Brain microvascular endothelial cell (primary cell): Measurements from ENCODE around the gene PLEKHG5.
A peak's percentile ranks its signal among the peaks of the same experiment; 100 is the strongest.

Experiments
- DNase-seq: peaks from one replicate; pipeline ENCODE4 v3.0.0-alpha.2; 2020
- H3K27ac ChIP-seq: fragments of 250-450 bp; sonication (Bioruptor Pico); 2 replicates; pipeline ENCODE4 v1.5.1; 2020; ENCODE audit warnings: mild to moderate bottlenecking, moderate library complexity
- H3K27me3 ChIP-seq: fragments of 250-450 bp; sonication (Bioruptor Pico); replicated peaks from 2 replicates; pipeline ENCODE4 v1.5.1; 2020; ENCODE audit warnings: mild to moderate bottlenecking
- H3K36me3 ChIP-seq: fragments of 250-450 bp; sonication (Bioruptor Pico); replicated peaks from 2 replicates; pipeline ENCODE4 v1.5.1; 2020; ENCODE audit warnings: mild to moderate bottlenecking
- H3K4me3 ChIP-seq: 2 replicates; pipeline ENCODE4 v1.5.1; 2011; ENCODE audit warnings: low read depth, mild to moderate bottlenecking, control low read depth, low read length, moderate library complexity
- CTCF ChIP-seq: IDR thresholded peaks from 2 replicates; pipeline ENCODE4 v1.5.1; 2011; ENCODE audit warnings: low read depth, mild to moderate bottlenecking, moderate library complexity, low read length, control low read depth, inconsistent platforms; ENCODE audit errors: missing control alignments
- in situ Hi-C: cut with HindIII; loops from 2 replicates; pipeline ENCODE4 v1.10.0; 2017; ENCODE audit warnings: low sequenced_read_pairs, low pct_ligation_motif_present

PLEKHG5 gene

GRCh38 chr1:6473156-6473555, 18.3 kb downstream of the PLEKHG5 start:
- Histone ChIP-seq H3K4me3 (no peak overlapping the region), H3K27me3 (no peaks in the 10 kb centered on the region), H3K27ac (no peak overlapping the region), H3K36me3 (peaks cover 39% of the 10 kb centered on the region)
- DNase-seq: no peak
- in situ Hi-C loops: no loop called here
- TF ChIP-seq CTCF: no peak

- no peak for DNase-seq
- H3K27ac ChIP-seq: no peak overlapping the region
- H3K27me3 ChIP-seq: no peaks in the 10 kb centered on the region
- no peak overlapping the region for H3K4me3 ChIP-seq
- in situ Hi-C loops: no loop called here
- peak; percentile 54 for TF ChIP-seq CTCF
- H3K36me3 ChIP-seq: peaks cover 41% of the 10 kb centered on the region
These were observed 19.1 kb downstream of the PLEKHG5 start for GRCh38 chr1:6472391-6472790.

DNA sequence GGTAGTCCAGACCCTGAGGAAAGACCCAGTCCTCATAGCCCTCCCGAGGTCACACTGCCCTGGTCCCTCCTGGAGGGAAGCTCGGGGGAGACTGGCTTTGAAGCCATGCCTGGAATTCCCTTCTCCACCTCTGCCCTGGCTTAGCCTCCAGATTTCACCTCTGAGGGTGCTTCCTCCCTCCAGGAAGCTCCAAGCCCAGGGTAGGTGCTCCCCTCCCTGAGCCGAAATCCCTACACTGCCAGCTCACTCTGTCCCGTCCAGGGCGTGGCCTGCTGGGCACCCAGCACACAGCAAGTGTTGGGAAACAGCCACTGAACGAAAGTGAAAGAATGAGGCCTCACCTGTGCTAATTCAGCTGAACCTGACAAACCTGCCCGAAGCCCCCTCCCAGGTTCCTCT, 19.5 kb downstream of the PLEKHG5 start:
- in situ Hi-C loops: no loop called here
- no peaks in the 10 kb centered on the region for H3K27me3 ChIP-seq
- H3K27ac ChIP-seq: no peak overlapping the region
- peaks cover 46% of the 10 kb centered on the region for H3K36me3 ChIP-seq
- no peak for DNase-seq
- TF ChIP-seq CTCF: no peak
- H3K4me3 ChIP-seq: no peak overlapping the region

GRCh38 chr1:6471086-6471969, 20.1 kb downstream of the PLEKHG5 start:
- Histone ChIP-seq H3K4me3 (no peak overlapping the region), H3K27ac (no peak overlapping the region), H3K36me3 (peaks cover 46% of the 10 kb centered on the region), H3K27me3 (no peaks in the 10 kb centered on the region)
- in situ Hi-C loops: no loop called here
- TF ChIP-seq CTCF: no peak
- no peak for DNase-seq

DNA sequence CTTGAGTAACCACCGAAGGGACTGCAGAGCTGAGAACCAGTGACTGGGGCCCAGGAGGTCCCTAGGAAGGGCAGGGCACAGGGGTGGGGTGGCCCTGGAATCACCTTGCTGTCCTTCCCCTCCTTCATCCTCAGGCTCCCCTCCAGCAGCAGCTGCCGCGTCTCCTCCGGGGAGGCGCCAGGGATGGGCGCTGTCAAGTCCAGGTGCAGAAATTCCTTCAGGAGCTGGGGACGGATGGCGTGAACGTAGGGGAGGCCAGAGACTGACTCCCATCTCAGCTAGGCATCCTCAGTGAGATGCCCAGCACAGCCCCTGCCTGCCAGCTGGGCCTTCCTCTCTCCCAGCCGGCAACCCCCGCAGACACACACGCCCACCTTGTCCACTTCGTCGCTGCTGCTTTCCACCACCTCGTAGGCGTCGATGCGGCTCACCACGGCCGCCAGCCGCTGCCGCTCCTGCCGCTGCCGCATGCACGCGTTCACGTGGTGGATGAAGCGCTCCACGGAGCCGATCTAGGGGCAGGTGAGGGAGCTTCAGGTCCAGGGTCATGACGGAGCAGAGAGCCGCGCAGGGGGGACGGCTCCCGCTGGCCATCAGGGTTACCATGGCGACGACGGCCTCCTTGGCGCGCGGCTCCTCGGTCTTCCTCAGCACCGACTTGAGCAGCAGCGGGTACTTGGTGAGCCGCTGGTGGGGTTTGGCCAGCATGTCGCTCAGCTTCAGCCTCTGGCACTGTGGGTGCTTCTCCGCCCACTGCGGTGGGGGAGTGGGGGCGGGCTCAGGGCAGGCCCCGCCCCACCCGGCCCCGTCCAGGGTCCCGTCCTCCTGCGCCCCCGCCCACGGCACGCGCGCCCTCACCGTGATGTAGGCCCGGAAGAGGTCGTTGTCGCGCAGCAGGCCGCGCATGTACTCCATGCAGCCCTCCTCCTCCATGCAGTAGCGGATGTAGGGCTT, 21.1 kb downstream of the PLEKHG5 start:
- in situ Hi-C loops: no loop called here
- peaks cover 46% of the 10 kb centered on the region for H3K36me3 ChIP-seq
- H3K27me3 ChIP-seq: no peaks in the 10 kb centered on the region
- H3K4me3 ChIP-seq: no peak overlapping the region
- DNase-seq: no peak
- H3K27ac ChIP-seq: no peak overlapping the region
- no peak for TF ChIP-seq CTCF
